Colon (tissue), 2 donors: ENCODE data around the gene TMCO5A.
"Not testable (repeated sequence)": the region's sequence is repeated elsewhere in the genome, so short reads cannot be mapped to it uniquely, and the experiment has no call there.

ENCODE experiments used
- FAIRE-seq: peaks from 2 replicates; lab custom pipeline; 2012; peaks lifted over from hg19 to GRCh38; lab: Jason Lieb, UNC
- donor health status: control.
- donor health status: control.

Gene TMCO5A

DNA sequence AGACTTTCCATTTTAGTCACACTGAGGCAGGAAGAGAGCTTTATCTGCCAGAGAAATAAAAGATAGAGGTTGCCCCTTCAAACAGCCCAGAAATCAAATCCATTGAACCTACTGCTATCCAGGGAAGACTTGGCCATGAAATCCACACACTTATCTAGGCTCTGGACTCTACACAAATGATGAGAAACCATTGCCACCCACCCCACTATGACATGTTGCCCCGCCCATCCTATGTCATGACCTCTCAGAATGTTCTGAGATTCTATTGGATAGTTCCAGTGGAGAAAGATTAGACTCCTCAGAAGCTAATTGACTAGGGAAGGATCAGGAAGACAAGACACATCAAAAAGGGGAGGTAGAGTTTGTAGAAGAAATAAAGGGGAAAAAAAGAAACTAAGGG is at the start of gene TMCO5A:
Gene TMCO5A (plus strand): TSS at position 301 of the 400 bp plus-strand sequence. CDS start 1,684 bp downstream, outside the sequence.
- FAIRE-seq, result no peak

DNA sequence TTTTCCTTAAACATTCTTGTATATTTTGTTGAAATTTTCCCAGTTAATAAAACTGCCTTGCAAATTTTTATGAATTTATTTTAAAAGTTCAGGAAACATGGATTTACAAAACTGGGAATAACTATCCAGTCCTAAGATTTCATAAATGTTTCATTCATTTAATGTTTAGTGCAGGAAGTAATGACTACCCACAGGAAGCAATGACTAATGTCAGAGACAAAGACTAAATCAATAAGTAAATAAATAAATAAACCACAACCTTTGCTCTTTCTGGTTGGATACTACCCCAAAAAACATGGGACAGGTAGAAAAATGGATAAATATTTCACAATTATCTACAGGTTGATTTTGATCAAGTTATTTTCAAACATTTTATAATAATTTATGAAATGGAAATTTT is 48.8 kb upstream of the TMCO5A start:
- no peak for FAIRE-seq

DNA sequence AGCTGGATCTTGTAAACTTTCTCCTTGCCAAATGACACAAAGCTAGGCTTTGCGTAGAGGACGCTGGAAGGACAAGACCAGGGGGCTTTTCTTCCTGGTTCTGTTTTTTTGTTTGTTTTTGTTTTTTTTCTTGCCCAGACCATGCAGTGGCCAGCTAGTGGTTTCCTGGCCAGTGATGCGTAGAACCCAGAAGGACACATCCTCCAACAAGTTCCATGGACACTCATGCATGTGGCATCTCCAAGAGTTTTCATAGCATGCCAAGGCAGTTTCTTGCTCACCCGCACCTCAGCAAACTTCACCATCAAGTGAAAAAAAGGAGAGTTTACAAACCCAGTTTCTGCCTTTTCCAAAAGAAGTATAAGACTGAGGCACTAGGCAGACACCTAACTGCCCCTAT is 46.1 kb upstream of the TMCO5A start:
- no peak for FAIRE-seq

DNA sequence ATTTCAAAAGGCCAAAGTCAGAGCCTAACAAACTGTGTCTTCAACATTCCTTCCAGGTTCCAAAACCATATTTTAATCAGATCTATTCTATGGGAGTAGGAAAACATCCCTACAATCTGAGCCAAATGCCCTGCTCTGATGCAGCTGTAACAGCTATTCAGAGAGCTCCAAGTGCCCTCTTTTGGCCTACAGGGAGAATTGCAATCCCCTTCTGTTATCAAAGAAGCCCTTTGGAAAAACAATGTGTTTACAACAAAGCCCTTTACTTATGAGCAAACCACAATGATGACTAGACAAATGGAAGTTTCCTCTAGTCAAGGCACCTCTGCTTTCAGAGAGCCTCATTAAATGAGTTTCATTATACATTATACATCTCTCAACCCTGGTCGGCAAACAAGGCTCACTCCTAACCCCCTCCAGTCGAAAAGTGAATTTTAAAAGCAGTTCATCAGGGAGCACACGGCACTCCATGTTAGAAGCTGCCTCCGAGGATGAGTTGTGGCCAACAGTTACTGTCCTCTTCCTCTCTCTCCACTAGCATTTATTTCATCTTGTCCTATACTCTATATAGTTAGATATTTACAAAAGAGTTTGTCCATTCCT is 42.6 kb upstream of the TMCO5A start:
- no peak for FAIRE-seq

- no peak for FAIRE-seq
These were observed 41.1 kb upstream of the TMCO5A start for GRCh38 chr15:37893309-37893708.

GRCh38 chr15:37898362-37898761 is 36.1 kb upstream of the TMCO5A start:
- FAIRE-seq, result no peak

GRCh38 chr15:37900326-37901221 is 33.9 kb upstream of the TMCO5A start:
- FAIRE-seq, result no peak

DNA sequence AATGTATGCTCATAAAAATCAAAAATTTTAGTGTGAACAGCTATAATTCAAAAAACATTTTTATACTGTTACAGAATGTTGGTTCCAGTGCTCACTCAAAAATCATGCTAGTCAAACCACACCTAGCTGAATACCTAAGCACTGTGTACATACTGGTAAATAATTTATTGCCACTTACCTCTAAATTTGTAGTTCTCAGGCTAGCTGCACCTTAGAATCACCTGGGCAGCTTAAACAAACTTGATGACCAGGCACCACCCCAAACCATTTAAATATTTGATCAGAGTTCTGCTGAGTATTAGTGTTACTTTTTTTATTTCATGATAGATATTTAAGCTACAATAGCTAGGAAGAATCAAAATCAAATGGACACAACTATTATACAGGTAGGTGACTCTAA is 32.3 kb upstream of the TMCO5A start:
- FAIRE-seq, result no peak

DNA sequence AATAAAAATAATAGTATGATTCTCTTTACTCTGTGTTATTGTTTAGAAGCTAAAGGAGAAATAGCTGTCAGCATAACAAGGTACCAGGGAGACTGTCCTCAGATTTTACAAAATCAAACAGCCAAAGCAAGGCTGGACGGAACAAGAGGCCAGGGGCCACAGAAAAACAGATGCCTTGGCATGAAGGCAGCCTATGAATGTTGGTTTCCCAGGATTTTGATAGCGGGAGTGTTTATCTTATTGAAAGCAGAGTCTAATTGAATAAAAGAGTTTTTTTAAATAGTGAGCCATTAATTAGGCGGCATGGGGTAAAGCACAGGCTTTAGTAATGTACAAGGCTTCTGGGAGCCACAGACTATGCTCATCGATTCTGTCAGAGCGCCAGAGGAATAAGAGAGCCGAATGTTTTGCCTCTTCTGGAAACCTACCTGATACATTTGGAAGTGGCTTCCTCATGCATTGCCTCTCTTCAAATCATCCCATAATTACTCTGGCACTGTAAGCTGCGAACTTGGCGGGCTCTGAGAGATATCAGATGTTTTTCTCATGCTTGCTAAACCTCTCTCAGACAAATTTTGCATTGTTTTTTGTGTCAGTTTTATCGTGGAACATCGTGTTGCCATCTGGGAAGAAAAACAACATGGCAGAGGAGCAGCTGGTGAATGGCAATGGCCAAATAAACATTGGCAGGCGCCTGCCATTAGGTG is 30.4 kb upstream of the TMCO5A start:
- FAIRE-seq, result no peak

DNA sequence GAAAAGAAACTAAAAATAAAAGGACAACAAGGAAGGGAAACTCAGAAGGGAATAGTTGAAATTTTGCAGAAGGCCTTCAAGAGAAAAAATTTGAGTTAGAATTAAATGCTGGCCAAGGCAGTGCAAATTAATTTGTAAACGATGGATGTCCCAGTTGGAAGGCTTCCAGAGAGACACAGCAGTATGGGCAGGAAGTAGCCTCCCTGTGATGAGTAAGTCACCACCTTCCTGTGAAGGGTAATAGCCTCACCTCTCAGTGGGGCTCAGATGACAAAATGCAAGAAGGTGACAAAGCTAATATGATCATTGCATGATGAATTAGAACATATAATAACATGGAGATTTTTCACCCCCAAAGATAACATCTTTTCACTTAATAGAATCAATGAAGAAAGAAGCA is 27.3 kb upstream of the TMCO5A start:
- FAIRE-seq, result no peak

DNA sequence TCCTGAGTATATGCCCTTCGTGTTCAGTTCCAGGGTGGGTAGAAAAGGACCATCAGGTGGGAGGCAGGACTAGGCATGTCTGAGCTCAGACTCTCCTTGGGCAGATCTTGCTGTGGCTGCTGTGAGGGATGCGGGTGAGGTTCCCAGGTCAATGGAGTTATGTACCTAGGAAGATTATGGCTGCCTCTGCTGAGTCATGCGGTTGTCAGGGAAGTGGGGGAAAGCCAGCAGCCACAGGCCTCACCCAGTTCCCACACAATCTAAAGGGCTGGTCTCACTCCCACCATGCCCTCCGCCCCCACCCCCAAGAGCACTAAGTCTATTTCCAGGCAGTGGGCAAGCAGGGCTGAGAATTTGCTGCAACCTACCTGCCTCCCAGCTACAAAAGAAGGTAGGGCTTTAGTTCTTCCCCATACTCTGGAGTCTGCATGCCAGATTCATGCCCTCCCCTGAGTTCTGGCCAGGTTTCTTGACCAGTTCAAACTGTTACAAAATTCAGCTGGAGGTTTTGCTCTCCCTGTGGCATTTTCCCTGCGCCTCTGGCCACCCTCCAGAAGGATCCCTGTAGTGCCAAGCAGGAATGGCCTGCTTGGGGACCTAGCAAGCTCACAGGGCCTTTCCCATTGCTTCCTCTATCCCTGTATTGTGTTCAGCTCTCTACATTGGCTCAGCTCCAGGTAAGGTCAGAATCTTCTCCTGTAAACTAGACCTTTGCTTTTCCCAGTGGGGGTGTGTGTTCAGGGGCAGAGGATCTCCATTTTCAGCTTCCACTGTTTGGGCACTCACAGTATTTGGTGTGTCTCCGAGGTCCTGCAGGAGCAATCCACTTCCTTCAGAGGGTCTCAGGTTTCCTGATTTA is 12.7 kb upstream of the TMCO5A start:
- FAIRE-seq, result no peak

DNA sequence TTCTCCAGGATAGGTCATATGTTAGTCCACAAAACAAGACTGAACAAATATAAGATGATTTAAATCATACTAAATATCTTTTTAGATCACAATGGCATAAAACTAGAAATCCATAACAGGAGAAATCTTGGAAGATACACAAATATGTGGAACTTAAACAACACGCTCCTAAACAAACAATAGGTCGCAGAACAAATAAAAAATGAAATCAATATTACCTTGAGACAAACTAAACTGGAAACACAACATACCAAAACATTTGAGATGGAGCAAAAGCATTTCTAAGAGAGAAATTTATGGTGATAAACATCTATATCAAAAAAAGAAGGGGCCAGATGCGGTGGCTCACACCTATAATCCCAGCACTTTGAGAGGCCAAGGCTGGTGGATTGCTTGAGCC is 8.3 kb upstream of the TMCO5A start:
- FAIRE-seq, result no peak

DNA sequence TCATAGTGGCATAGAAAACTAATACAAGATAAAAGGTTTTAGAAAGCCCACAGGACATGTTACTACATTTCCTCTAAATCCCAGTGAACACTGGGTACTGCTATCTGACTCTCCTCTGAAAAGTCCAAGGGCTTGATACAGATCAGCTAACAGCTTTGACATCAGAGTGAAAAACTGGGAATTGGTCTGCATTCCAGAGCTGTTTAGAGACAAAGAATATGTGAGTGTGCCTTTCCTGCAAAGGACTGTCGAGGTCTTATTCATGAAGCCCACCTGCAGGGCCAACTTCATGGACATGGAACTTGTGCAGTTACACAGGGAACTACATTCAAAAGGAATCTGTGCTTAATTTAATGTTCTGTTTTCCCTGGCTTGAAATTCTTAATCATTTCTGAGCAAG is 5.2 kb upstream of the TMCO5A start:
- no peak for FAIRE-seq

- no peak for FAIRE-seq
These were observed 3.1 kb upstream of the TMCO5A start for GRCh38 chr15:37931321-37931720.

DNA sequence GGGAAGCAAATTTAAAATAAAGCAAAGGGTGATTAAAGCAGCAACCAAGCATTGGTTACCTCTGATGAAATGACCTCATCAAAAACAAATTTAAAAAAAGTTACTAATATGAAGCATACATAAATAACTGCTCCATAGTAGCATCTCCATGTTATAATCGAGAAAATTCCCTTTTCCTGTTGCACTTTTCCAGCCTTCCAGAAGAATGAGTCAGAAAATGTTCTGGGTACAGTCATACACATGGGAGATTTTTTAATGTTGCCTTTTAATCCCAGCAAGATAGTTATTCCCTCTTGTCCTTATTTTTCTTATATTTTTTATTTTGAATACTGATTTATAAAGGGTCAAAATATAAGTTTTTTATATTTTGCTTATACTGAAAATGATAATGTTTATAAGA is 2.6 kb upstream of the TMCO5A start:
- no peak for FAIRE-seq

DNA sequence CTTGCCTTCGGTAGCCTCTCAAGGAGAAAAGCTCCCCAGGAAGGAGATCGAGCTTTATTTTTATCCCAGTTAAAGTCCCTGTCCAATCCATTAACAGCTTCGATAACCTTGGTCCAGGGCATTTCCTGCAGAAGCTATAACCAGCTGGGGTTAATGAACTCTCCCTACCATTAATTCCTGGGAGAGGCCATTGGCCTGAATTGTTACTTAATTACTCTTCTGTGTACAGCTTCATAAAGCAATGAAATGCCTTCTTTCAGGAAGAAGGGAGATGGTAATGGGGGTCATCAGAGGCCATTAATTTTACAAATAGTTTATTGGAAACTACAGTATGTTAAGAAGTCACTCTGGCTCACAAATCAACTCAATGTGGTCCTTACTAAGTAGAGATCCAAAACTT is 1.9 kb upstream of the TMCO5A start:
- no peak for FAIRE-seq

- no peak for FAIRE-seq
These were observed 774 bp upstream of the TMCO5A start for GRCh38 chr15:37933666-37934065.

DNA sequence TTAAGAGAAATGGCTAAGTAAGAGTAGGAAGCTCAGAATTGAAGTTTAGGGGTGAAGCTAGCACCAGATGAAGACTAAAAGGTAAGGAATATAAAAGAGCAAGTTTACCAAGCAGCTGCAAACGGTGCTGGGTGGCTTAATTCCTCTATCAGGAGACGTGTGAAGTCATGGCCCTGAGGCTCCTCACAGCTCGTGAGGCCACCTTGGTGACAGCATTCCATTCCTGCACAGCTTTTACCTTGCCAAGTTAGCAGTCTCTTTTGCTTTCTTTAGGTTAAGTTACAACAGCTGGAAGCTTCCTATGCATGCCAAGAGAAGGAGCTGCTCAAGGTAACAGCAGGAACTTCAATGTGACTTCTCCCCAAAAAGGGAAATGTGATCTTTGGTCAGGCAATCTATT is 6.4 kb downstream of the TMCO5A start:
- no peak for FAIRE-seq

DNA sequence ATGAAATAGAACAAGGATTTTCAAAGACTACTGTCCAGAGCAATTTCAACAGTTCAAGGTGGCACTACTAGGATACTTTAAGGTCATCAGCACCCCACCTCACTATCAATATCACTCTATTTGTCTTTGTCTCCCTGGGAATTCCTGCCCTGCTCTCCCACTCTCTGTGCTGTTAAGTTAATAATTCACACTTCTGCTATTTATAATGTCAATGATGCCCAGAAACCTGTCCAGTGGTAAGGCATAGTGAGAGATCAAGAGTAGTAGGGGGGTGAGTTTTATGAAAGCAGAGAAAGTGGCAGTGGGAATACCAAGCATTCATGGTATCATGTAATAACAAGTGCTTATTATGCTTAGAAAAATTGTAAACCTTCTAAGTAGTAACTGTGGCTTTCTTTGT is 7.3 kb downstream of the TMCO5A start:
- FAIRE-seq, result no peak

DNA sequence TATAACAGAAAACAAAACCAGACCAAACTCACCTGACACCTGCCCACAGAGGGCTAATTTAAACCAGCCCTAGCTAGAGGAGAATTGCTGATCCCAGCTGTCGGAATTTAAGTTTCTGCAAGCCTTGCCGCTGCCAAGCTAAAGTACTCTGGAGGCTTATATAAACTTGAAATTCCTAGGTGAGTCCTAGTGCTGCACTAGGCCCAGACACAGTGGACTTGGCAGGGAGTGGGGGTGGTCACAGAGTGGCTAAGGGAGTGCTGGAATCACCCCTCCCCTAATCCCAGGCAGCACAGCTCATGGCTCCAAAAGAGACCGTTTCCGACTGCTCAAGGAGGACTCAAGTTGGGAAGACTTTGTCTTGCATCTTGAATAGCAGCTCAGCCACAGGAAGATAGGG is 17.6 kb downstream of the TMCO5A start:
- FAIRE-seq, result no peak

- not testable (repeated sequence) for FAIRE-seq
These were observed 26.3 kb downstream of the TMCO5A start for GRCh38 chr15:37960742-37961141.

GRCh38 chr15:37967788-37968187 is 33.3 kb downstream of the TMCO5A start:
- FAIRE-seq, result no peak
